HT-29 (cell line): Measurements from ENCODE around the gene RAD1. TPM values are rescaled to one million over a fixed set of nuclear protein-coding genes. Genes with fewer than 3 reads are reported as not detected.
"Not testable (repeated sequence)": the region's sequence is repeated elsewhere in the genome, so short reads cannot be mapped to it uniquely, and the experiment has no call there.

Source experiments
- DNase-seq: peaks from one replicate; pipeline ENCODE4 v3.0.0-alpha.2; 2015; ENCODE audit warnings: low spot score
- total RNA-seq: library from RNA; depleted of rRNA; stranded (reverse); fragments of >200 nt; shearing (Covaris generic); gene quantifications from 2 replicates; pipeline ENCODE4 v1.2.3, GENCODE V29; 2014; rRNA removed

The RAD1 gene
- 48.2 and 55.9 TPM in 2 replicates for total RNA-seq

DNA sequence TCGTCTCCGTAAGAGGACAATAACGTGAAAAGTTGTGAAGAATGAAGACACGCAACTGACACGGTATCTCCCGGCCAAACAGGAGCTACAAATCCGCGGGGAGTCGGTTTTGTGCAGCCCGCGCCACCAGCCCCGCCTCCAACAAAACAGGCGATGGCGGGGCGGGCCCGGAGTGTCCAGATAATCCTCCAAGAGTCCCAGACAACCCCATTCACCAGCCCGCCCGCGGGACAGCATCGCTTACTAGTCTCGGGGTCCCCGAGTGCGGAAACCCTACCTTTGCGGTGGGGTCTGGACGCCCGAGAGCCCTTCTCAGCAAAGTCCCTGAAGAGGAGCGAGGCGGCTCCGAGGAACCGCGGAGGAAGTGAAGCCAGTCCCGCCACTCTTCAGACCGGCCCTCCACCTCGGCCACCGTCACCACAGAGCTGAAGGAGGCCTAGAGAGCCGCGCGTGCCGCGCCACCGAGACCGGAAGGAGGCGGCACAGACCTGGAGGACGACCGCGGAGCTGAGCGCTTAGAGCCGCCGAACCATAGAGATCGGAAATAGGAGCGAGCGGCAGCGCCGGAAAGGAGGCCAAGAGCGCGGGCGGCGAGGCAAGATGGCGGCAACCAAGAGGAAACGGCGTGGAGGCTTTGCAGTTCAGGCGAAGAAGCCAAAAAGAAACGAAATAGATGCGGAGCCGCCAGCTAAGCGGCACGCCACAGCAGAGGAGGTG lies at the start of gene RAD1, which contains the start of gene BRIX1:
TSS of gene RAD1 (minus strand) at position 366 of the 717 bp plus-strand sequence. CDS start 612 bp downstream, outside the sequence.
TSS of gene BRIX1 (plus strand) at position 573 of the 717 bp plus-strand sequence. CDS start at position 601, 28 bp downstream.
- peak; percentile 99 for DNase-seq

DNA sequence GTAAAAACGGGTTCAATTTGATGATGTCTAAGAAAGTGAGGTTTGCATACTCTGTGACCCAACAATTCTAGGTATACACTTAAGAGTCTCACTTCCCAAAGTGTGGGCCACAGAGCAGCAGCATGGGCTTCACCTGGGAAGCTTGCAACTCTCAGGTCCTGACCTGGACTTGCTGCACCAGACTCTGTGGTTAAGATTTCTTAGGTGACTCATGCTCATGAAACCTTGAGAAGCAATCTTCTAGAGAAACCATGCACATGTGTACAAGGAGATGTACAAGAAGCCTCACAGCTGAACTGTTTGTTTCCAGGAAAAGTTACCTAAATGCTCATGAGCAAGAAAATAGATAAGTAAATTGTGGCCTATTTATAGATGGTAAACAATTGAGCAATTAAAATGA lies 44.0 kb upstream of the RAD1 start:
- peak; percentile 23 for DNase-seq

DNA sequence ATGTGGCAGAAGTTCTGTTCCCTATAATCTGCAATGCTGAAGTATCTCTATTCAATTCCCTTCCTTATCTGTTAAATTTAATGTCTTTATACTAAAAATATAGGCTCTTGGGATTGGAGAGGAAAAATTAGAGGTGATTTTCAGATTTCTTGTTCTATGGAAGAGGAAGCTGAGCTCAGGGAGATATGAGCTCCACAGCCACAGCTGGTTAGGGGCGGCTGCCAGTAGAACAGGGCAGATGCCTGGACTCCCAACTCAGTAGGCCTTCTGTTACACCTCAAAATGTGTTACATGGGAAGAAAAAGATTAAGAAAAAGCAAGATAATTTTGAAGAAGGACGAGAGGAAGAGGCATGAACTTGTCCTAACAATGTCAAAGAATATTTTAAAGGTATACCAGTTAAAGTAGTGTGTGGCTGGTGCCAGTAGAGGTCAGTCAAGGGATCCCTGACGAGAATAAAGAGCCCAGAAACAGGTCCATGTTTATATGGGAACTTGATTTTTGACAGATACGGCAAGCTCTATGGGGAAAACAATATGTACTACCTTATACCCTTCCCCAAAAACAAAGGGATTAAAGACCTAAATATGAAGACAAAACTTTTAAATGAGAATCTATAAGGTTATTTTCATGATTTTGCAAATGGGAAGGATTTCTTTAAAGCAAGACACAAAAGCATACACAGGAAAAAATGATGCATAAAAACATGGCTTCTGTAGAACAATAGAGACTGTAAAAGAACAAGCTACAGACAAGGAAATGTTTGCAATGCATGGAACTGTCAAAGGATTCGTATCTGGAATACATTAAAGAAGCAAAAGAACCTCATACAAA lies 42.8 kb upstream of the RAD1 start:
- peak; percentile 56 for DNase-seq

- DNase-seq = no peak
Measured at GRCh38 chr5:34957321-34957720, 42.0 kb upstream of the RAD1 start.

DNA sequence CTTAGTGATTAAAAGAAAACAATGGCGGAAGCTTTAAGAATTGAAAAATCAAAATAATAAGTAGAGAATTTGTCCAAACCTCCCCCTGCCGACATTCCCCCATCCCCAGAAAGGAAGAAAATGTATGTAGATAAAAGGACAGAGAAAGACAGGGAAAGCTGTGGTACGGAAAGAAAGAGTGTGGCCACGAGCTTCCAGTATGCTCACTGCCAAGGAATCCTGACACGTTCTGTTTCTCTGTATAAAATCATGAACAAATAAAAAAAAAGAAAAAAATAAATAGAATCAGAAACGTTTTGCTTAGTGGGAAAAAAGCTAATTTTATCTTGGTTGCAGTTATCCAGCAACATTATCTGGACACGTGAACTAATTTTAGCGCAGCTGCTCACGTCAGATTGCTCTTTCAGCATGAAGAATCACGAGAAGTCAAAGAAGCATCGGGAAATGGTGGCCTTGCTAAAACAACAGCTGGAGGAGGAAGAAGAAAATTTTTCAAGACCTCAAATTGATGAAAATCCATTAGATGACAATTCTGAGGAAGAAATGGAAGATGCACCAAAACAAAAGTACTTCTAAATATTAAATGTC lies 29.2 kb upstream of the RAD1 start:
- DNase-seq = no peak

GRCh38 chr5:34944044-34944443 lies 28.7 kb upstream of the RAD1 start:
- no peak for DNase-seq

- no peak for DNase-seq
Measured at GRCh38 chr5:34941936-34942335, 26.6 kb upstream of the RAD1 start.

GRCh38 chr5:34932947-34933346 lies 17.6 kb upstream of the RAD1 start:
- no peak for DNase-seq

DNA sequence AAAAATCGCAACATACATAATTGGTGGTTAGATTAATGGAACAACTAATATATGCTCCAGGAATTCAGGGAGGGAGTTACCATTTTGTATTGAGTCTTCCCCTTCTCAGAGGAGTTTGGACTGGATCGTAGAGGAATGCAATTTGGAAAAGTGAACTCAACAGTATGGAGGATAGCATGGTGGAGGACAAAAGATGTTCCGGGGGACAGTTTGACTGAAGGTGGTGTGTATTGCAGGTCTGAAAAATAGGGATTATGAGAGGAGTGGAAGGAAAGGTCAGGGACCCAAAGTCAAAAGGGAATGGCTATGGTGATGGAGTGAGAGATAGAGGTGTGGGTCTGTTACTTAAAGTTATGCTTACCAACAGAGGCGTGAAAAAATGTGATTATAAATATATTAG lies 15.6 kb upstream of the RAD1 start:
- no peak for DNase-seq

DNA sequence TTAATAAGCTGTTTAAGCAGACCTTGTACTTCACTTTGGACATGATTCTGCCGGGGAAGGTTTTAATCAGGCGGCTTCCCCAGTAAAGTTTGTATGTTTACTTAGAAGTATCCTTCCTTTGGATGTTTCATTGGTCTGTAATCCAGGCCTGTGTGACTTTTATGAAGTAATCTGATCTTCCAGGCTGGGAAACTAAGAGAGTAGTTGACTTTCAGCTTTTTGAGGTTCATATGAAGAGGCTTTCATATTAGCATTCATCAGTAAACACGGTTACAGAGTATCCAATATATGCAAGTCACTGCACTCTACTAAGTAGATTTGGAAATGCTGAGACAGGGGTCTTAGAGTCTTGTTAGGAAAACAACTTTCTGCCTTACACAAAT lies 15.1 kb upstream of the RAD1 start:
- DNase-seq = peak; percentile 64

- peak; percentile 84 for DNase-seq
Measured at GRCh38 chr5:34929720-34930461, 14.6 kb upstream of the RAD1 start.

GRCh38 chr5:34929134-34929719 lies 13.9 kb upstream of the RAD1 start, which contains the start of gene DNAJC21:
TSS of gene DNAJC21 (plus strand) at chr5:34929559. CDS start at chr5:34929820, 261 bp downstream.
- peak; percentile 98 for DNase-seq

- no peak for DNase-seq
Measured at GRCh38 chr5:34928267-34928666, 13.0 kb upstream of the RAD1 start.

GRCh38 chr5:34927785-34928184 lies 12.5 kb upstream of the RAD1 start:
- DNase-seq = no peak

DNA sequence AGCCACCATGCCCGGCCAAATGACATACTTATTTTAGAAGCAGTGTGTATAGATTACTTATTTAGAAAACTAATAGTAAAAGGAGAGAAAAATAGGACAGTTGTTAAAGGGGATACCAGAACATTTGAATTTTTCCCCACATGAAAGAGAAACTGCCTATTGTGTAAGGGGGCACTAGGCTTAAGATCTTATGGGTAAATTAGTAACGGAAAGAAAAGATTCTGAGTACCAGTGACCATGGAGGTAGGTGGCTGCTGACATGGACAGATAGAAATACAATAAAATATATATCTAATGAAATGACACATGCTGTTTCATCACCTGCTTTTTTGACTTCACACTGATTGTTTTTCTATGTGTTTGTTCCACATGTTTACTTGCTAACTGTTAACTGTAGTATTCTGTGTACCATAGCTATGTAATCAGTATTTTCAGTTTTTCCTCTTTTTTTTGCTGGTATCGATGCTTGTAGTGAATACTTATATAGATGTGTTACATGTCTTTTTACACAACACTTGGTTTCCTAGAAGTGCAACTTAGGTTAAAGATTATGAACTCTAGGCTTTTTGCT lies 11.1 kb upstream of the RAD1 start:
- DNase-seq = no peak

- DNase-seq = no peak
Measured at GRCh38 chr5:34924462-34924765, 9.1 kb upstream of the RAD1 start.

- peak; percentile 92 for DNase-seq
Measured at GRCh38 chr5:34923694-34924461, 8.6 kb upstream of the RAD1 start.

DNA sequence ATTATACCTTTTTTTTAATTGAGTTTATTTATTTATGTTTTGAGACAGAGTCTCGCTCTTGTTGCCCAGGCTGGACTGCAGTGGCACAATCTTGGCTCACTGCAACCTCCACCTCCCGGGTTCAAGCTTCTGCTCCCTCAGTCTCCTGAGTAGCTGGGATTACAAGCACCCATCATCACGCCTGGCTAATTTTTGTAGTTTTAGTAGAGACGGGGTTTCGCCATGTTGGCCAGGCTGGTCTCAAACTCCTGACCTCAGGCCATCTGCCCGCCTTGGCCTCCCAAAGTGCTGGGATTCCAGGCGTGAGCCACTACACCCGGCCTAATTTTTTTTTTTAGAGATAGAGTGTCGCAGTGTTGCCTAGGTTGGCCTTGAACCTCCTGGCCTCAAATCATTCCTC lies 8.0 kb upstream of the RAD1 start:
- DNase-seq = not testable (repeated sequence)

- no peak for DNase-seq
Measured at GRCh38 chr5:34919077-34919476, 3.8 kb upstream of the RAD1 start.

GRCh38 chr5:34918025-34918424 lies 2.7 kb upstream of the RAD1 start:
- no peak for DNase-seq
